Panc1 (cell line): ENCODE measurements around the gene AATF. TPM values are rescaled to one million over a fixed set of nuclear protein-coding genes. Genes with fewer than 3 reads are reported as not detected.

ENCODE experiments used
- microRNA-seq: library from miRNA; unstranded; fragments of <30 nt; microRNA quantifications from one replicate; pipeline ENCODE4 v1.1.0, GENCODE V29; 2020; ENCODE audit not compliant: unreplicated experiment
- total RNA-seq: library from RNA; stranded (reverse); gene quantifications from one replicate; pipeline ENCODE4 v1.2.1, GENCODE V29; 2021; ENCODE audit not compliant: unreplicated experiment

Gene AATF
- total RNA-seq, 1 experiment from 2014 or later = 58.1 TPM

Small RNAs within 50 kb of the gene (microRNA-seq; reads per million reads assigned to microRNA genes)
- not detected for gene MIR2909

Other genes with a start within 250 kb of the AATF start
- 8.6 TPM for gene LHX1, start 11.5 kb upstream of the AATF start, total RNA-seq